ENCODE results near the gene TBPL2. TPM values are rescaled to one million over a fixed set of nuclear protein-coding genes. Genes with fewer than 3 reads are reported as not detected.
"Not testable (repeated sequence)": the region's sequence is repeated elsewhere in the genome, so short reads cannot be mapped to it uniquely, and the experiment has no call there.

The TBPL2 gene
- total RNA-seq, 1 donor from 2014 or later = not detected

DNA sequence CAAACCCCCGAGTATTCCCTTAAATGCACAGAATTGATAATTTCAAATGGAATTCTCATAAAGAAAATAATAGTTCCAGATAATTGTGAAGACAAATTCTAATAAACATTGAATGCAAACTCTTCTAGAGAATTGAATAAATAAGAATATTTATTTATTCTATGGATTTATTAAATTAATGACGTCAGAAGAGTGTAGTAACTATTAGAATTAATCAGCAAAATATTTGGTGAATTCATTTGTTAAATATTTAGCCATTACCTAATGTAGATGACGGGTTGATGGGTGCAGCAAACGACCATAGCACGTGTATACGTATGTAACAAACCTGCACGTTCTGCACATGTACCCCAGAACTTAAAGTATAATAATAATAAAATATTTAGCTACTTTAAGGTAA lies 33.4 kb upstream of the TBPL2 start:
- Histone ChIP-seq H3K27me3 (no peaks in the 10 kb centered on the region), H3K36me3 (no peaks in the 10 kb centered on the region), H3K9me3 (no peaks in the 10 kb centered on the region), H3K27ac (no peak overlapping the region), H3K4me1 (no peaks in the 10 kb centered on the region), H3K4me3 (no peak overlapping the region)
- no peak for DNase-seq (ENCODE audit: extremely low spot score in 2 of 2)
- intact Hi-C loops (cut with DNase I) = no loop called here
- TF ChIP-seq POLR2A (IDR thresholded peaks at IDR 0.05) (no peak), POLR2AphosphoS5 (IDR thresholded peaks at IDR 0.05; ENCODE audit: insufficient read depth in 1 of 2, low read depth in 1 of 2) (no peak)
- TF ChIP-seq, protein P1, sequence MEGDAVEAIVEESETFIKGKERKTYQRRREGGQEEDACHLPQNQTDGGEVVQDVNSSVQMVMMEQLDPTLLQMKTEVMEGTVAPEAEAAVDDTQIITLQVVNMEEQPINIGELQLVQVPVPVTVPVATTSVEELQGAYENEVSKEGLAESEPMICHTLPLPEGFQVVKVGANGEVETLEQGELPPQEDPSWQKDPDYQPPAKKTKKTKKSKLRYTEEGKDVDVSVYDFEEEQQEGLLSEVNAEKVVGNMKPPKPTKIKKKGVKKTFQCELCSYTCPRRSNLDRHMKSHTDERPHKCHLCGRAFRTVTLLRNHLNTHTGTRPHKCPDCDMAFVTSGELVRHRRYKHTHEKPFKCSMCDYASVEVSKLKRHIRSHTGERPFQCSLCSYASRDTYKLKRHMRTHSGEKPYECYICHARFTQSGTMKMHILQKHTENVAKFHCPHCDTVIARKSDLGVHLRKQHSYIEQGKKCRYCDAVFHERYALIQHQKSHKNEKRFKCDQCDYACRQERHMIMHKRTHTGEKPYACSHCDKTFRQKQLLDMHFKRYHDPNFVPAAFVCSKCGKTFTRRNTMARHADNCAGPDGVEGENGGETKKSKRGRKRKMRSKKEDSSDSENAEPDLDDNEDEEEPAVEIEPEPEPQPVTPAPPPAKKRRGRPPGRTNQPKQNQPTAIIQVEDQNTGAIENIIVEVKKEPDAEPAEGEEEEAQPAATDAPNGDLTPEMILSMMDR (IDR thresholded peaks at IDR 0.05) = no peak

DNA sequence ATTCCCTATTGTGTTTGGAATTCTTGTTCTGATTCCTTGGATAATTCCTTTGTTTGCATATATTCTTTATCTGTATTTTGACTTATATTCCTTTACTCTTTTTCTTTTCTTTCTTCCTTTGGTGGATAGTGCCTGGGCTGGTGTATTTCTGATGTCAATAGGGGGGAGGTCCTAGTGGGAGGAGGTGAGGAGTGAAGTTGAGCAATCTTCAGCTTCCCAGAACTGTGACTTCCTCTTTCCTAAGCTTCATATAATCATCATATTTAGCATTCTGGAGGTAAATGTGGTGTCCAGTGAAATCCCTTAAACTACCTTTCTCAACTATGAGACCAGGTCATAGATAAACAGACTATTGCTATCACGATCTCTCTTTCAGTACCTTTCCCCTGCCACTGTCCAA lies 29.6 kb upstream of the TBPL2 start:
- Histone ChIP-seq H3K4me3 (no peak overlapping the region), H3K9me3 (no peaks in the 10 kb centered on the region), H3K36me3 (no peaks in the 10 kb centered on the region), H3K4me1 (no peaks in the 10 kb centered on the region), H3K27ac (no peak overlapping the region), H3K27me3 (no peaks in the 10 kb centered on the region)
- TF ChIP-seq, protein P1 (IDR thresholded peaks at IDR 0.05) = no peak
- TF ChIP-seq POLR2AphosphoS5 (IDR thresholded peaks at IDR 0.05; ENCODE audit: insufficient read depth in 1 of 2, low read depth in 1 of 2) (no peak), POLR2A (IDR thresholded peaks at IDR 0.05) (no peak)
- intact Hi-C loops (cut with DNase I) = no loop called here
- no peak for DNase-seq (ENCODE audit: extremely low spot score in 2 of 2)

DNA sequence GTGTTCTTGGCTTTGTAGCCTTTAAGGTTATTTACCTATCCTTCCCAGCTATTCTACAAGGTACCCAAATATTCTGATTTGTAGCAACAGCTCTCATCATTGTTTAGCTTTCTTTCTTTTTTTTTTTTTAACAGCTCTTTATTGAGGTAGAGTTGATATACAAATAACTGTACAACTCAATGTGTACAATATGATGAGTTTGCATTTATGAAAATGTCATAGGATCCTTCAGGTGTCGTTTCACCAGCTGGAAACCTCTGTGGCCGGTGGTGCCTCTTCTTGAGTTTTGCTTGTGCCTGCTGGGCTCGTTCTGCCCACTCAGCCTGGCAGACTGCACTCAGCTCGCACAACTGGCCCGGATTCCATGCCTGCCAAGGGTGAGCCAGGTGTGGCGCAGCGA lies 26.9 kb upstream of the TBPL2 start:
- Histone ChIP-seq H3K27ac (no peak overlapping the region), H3K4me1 (no peaks in the 10 kb centered on the region), H3K27me3 (no peaks in the 10 kb centered on the region), H3K36me3 (no peaks in the 10 kb centered on the region), H3K4me3 (no peak overlapping the region), H3K9me3 (no peaks in the 10 kb centered on the region)
- intact Hi-C loops (cut with DNase I) = no loop called here
- DNase-seq (ENCODE audit: extremely low spot score in 2 of 2) = no peak
- TF ChIP-seq, protein P1 (IDR thresholded peaks at IDR 0.05) = no peak
- TF ChIP-seq POLR2AphosphoS5 (IDR thresholded peaks at IDR 0.05; ENCODE audit: insufficient read depth in 1 of 2, low read depth in 1 of 2) (no peak), POLR2A (IDR thresholded peaks at IDR 0.05) (no peak)

DNA sequence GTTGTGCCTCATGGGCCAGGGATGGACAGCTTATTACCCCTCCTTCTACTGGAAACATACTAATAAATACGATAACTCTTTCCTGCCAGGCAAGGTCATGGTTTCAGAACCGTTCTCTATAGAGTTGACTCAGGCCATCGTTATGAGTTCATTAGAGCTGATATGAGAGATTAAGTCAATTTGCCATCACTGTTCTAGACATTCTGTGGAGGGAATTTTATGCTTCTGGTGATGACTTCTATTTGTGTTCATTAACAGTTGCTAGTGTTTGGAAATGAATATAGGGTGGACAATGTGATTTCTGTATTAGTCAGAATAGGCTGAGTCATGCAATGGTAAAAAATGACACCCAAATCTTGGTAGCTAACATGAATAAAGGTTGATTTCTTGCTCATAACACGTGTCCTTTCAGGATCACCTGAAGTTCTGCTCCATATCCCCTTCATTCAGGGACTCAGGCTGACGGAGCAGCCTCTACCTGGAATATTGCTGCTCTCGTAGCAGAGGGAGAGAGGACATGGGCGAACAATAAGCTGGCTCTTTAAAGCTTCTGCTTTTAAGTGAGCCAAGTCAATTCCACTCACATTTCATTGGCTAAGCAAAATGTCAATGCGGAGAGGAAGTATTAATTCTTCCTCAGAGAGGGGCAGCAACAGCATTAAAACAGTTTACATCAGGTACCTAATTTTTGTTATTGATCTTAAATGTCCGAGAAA lies 18.5 kb upstream of the TBPL2 start:
- DNase-seq (ENCODE audit: extremely low spot score in 2 of 2) = no peak
- Histone ChIP-seq H3K4me3 (no peak overlapping the region), H3K9me3 (no peaks in the 10 kb centered on the region), H3K27ac (no peak overlapping the region), H3K4me1 (peaks cover 13% of the 10 kb centered on the region), H3K27me3 (no peaks in the 10 kb centered on the region), H3K36me3 (no peaks in the 10 kb centered on the region)
- TF ChIP-seq, protein P1 (IDR thresholded peaks at IDR 0.05) = no peak
- TF ChIP-seq POLR2A (IDR thresholded peaks at IDR 0.05) (no peak), POLR2AphosphoS5 (IDR thresholded peaks at IDR 0.05; ENCODE audit: insufficient read depth in 1 of 2, low read depth in 1 of 2) (no peak)
- intact Hi-C loops (cut with DNase I) = no loop called here

DNA sequence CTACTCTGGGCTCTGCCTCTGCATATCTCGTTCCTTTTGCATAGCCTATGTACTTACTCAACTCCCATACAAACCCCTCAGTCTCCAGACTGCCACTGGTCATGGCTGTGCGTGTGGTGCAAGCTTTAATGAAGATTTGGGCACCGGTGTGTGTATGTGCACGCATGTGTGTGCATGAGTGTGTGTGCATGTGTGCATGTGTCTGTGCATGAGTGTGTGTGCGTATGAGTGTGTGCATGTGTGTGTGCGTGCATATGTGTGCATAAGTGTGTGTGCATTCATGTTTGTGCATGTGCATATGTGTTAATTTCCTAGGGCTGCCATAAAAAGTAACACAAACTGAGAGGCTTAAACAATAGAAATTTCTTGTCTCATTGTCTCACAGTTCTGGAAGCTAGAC lies 17.1 kb upstream of the TBPL2 start:
- Histone ChIP-seq H3K9me3 (no peaks in the 10 kb centered on the region), H3K27ac (no peak overlapping the region), H3K4me3 (no peak overlapping the region), H3K27me3 (no peaks in the 10 kb centered on the region), H3K36me3 (no peaks in the 10 kb centered on the region), H3K4me1 (peaks cover 15% of the 10 kb centered on the region)
- TF ChIP-seq, protein P1 (IDR thresholded peaks at IDR 0.05) = no peak
- no peak for TF ChIP-seq POLR2AphosphoS5 (IDR thresholded peaks at IDR 0.05; ENCODE audit: insufficient read depth in 1 of 2, low read depth in 1 of 2)
- TF ChIP-seq POLR2A (IDR thresholded peaks at IDR 0.05) = no peak
- intact Hi-C loops (cut with DNase I) = no loop called here
- DNase-seq (ENCODE audit: extremely low spot score in 2 of 2) = no peak

DNA sequence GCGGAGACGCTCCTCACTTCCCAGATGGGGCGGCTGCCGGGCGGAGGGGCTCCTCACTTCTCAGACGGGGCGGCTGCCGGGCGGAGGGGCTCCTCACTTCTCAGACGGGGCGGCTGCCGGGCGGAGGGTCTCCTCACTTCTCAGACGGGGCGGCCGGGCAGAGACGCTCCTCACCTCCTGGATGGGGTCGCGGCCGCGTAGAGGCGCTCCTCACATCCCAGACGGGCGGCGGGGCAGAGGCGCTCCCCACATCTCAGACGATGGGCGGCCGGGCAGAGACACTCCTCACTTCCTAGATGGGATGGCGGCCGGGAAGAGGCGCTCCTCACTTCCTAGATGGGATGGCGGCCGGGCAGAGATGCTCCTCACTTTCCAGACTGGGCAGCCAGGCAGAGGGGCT lies 16.0 kb upstream of the TBPL2 start:
- H3K9me3 ChIP-seq; H3K4me3 ChIP-seq; DNase-seq (ENCODE audit: extremely low spot score in 2 of 2); H3K36me3 ChIP-seq; intact Hi-C loops (cut with DNase I); H3K27me3 ChIP-seq; H3K27ac ChIP-seq: not testable (repeated sequence)
- H3K4me1 ChIP-seq = peaks cover 15% of the 10 kb centered on the region
